HG03139 (cell line): ENCODE data around the gene MSI2.

ENCODE experiments used
- ATAC-seq: cut with Tn5 transposase; IDR thresholded peaks from one replicate; pipeline ENCODE4 v1.9.1; 2021; ENCODE audit not compliant: unreplicated experiment

The MSI2 gene

DNA sequence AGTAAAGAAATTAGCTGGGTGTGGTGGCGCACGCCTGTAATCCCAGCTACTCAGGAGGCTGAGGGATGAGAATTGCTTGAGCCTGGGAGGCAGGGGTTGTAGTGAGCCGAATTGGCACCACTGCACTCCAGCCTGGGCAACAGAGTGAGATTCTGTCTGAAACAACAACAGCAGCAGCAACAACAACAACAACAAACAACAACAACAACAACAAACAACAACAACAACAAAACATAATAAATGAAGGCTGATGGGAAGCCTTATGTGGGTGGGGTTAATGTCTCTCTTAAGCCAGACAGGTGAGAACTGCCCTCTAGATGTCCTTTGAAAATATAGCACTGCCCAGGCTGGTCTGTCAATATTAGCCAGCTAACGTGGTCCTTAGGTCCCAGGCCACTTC is 107.3 kb downstream of the MSI2 start:
- ATAC-seq = no peak

DNA sequence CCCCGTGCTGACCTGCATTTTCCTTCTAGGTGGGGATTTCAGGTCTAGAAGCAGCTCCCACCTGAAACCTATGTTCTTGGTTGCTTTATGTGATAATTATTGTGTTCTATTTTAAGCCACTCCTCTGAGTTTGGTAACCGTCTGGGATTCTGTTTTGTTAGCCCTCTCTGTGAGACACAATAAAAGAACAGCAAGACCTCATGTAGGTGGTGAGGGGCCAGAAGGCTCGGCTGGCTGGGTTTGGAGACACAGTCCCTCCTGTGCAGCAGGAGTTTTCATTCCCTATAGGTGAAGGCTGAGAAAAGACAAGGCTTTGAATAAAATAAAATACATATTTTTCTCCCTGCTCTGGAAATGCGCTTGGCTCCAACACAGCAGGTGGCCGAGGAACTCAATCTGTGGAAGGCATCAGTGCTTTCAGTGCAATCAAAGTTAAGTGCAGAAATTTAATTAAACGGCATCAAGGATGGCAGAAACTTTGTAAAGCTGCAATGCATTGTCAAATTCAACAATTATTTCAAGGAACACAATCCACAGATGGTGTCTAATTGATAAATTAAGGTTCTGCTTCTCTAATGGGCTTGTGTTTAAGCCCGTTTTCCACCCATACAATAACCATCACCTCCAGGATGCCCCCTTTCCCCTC is 107.8 kb downstream of the MSI2 start:
- no peak for ATAC-seq

DNA sequence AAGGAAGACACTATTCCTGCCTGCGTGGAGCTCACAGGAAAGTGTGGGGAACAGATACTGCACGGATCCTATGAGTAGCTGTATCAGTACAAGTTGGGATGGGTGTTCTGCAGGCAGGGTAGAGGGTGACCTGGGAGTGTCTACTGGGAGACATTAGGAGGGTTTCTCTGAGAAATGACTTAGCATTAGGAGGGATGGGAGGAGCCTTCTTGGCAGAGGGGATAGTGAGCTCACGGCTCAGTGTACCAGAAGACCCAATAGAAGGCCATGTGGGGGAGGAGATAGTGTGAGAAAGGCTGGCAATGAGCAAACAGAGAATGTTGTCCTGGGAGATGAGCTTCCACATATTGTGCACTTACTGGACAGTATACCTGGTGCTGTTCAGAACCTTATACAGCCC is 109.1 kb downstream of the MSI2 start:
- ATAC-seq = no peak

DNA sequence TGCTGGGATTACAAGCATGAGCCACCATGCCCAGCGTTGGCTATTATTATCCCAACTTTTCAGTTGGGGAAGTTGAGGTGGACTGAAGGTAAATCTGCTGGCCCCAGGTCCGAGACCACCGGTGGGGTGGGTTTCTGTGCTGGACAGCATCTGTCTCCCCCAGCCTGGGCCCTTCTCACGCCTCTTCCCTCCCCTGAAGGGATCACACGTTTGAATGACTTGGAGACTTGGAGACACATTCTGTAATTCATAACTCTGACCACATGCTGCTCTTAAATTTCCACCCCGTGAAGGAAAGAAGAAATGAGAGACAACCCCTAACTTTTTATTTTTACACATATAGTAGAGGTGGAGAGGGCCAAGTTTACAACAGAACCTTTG is 109.8 kb downstream of the MSI2 start:
- no peak for ATAC-seq

DNA sequence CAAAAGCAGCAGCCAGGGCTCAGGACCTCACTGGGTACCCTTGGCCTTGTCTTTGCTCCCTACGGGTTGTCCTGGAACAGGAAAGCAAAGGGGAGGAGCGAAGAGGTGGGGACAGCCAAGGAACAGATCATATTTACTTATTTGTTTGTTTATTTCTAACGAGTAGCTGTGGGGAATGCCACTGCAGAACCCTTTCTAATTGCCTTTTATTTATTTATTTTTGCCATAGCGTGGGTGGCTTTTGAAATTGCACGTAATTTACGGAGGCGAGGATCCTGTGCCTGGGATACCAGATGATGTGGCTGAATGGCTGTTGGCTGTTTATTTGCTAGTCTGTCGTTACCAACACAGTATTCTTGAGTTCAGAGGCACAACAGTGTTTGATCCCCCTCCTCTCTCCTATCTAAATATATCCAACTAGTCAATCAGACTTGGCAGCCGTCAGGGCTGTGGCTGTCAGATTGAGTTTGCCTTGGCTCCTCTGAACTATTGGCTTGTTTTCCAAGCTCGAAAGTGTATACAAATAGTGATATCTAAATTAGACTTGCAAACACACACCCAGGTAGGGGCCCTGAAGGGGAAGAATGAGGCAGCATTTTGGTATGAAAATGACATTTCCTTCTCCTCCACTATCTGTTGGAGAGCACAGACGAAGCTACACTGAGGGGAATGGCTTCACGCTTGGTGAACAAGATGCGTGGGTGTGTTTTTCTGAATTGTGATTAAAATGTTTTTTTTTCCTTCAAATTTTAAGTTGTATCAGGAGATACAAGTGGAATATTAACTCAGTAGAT is 110.4 kb downstream of the MSI2 start:
- no peak for ATAC-seq

DNA sequence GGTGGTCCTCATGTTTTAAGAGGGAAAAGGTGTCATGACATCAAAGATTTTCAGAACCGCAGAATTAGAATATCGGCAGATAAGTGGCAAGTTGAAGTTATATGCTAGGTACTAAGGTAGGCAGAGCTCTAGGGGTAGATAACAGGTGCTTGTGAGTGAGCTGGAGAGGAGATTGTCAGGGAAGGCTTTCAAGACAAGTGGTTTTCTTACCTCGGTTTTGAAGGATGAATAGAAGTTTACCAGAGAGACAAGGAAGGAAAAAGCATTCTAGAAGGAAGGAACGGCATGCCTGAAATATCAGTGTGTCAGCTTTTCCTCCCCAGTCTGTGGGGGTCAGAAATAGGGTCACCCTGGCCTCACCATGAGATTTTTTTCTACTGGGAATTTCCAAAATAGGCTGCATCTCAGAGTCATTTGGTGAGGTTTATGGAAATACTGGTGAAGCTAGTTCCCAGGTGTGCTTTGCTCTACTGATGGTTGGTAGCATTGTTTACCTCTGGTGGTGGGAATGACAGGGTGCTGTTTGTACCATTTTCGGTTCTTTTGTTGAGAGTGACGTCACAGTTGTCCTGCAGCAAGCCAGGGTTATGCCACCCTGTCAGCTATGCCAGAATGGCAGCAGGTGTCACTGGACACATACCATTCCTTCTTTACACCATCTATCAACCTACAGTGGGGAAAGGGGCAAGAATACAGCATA is 112.5 kb downstream of the MSI2 start:
- ATAC-seq = no peak

DNA sequence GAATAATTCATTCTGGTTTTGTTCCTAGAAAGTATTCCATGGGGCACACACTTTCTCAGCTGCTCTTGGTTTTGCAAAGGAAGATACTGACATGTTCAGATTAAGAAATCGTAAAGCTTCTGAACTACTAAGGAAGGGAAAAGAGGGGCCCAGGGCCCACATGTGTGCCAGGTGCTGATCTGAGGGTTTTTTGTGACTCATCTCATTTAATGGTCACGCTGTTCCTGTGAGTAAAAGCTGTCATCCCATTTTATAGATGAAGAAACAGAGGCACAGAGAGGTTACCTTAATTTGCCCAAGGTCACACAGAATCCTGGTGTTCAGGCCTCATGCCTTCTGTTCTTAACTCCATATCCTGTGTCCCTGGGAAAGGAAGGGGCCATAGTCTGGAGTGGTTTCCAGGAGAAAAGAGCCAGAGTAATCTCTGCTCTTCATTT is 113.2 kb downstream of the MSI2 start:
- no peak for ATAC-seq

DNA sequence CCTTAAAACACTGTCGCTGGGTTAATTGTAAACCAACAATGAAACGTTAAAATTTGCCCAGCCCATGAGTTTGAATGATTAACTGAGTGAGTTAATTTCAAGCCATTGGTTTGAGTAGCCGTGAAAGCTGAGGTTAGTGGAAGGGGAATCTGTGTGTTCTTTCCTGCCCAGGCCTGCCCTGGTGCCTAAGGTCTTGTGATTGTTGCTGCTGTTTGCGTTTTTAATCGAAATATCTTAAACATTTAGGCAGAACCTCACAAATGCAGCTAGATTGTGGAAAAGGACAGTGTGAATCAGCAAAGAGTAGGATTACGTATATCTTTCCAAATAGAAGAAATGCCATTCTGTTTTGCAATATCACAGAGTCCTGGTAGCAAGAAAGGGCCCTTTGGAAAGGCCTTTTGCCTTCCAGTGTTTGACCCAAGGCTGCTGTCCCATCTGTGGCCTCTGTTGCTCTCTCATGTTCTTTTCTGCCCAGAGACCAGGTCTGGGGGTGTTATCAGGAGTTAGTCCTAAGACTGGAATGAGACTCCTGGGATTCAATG is 113.8 kb downstream of the MSI2 start:
- peak; percentile 52 for ATAC-seq

DNA sequence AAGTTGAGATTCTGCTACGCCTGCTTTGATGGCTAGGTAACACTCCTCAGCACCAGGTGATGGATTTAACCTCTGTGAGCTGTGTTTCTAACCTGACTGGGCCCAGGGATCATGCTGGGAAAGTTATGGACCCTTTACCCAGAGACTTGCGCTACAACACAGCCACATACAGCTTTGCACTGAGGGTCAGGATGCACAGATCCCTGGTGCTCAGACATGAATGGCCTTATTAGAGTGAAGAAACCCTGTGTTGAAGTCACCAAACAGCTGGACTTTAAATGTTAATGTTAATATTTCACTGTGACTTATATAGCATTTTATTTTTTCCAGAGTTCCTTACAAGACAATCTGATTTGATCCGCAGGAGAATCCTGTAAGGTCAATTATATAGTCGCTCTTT is 114.3 kb downstream of the MSI2 start:
- ATAC-seq = no peak

DNA sequence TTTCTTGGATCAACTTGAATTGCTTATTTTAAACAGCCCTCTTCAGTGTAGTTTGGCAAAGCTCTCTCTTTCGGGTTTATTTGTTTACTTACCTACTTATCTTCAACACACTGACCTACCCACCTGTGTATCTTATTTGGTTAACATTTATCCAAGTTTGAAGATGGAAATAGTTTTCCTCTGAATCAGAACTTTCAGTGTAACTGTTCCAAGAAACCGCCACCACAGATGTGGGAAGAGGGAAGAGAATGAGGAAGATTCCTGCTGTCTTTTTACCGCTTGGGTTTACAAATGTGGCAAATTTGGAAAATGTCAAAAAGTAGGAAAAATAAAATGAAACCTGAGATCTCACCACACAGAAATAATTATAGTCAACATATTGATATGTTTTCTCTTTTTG is 115.8 kb downstream of the MSI2 start:
- ATAC-seq = no peak

DNA sequence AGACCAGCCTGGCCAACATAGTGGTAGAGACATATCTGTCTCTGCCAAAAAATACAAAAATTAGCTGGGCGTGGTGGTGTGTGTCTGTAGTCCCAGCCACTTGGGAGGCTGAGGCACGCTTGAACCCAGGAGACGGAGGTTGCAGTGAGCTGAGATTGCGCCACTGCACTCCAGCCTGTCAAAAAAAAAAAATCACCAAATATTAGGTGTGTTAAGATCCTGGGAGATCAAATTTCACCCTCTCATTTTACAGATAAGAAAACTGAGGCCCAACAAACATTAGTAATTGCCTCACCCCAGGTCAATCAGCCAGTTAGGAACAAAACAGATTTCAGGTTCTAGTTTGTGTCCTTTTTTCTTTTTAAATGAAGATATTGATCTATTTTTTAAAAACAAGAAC is 116.7 kb downstream of the MSI2 start:
- no peak for ATAC-seq

DNA sequence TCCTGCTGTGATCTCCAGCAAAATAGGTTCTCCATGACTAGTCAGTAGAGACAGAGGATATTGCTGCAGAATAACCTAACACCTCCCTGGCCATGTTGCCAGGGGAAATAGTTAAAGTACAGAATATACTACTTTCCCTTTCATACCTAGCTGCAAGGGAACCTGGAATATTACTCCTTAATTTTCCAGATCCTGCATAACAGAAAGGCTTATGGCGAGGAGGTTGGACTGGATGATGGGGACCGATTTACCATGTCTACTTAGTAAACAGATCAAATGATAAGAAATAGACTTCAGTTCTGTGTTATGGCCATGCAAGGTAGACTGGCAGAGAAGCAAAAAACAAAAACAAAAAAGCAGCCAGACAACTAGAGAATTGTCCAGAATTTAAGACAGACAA is 117.4 kb downstream of the MSI2 start:
- no peak for ATAC-seq

DNA sequence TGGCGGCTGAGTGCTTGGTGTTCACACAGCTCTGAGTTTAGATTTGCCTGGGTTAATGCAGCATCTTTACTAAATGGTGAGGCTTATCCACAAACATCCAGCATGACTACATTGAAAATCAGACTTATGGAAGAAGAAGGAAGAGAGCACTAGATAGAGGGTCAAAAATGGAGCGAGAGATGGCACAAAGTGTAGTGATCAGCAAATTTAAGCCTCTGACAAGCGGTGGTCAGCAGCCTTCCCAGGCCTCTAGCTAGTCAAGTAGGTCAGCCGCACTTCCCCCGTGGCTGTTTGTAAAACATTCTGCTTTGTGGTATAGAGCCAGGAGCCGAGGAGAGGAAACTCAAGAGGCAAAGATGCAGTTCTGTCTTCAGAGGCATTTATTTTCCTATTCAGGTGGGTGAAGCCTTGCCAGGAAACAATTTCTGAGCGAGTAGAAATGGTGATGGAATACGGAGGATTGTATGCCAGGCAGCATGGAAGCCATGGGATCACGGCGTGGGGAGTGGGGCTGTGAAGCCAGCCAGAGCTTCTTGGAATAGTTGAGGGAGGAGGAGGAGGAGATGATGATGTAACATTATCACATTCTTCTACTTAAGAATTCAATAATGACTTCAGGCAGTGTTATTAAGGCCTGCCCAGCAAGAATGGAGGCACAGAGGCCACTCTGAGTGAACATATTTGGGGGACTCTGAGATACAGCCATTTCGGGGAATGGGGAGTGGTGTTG is 118.9 kb downstream of the MSI2 start:
- ATAC-seq = no peak

DNA sequence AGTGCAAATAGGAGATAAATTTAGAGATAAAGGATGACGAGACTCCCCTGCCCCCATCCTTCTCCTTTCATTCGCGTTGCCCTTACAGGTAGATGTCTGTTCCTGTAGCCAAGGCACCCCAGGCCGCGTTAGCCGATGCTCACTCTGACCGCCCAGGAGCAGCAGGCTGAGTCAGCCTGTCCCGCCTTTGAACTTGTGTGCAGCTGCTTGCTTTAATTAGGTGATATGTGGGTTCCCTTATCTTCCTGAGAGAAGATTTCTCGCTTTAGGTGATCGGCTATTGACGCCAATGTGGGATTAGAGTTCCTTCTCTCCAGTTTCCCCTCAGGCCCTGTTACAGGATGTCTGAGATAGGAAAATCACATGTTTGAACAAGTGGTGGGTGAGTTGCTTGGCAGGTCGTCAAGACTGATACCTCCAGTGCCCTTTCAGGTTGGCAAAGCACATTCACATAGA is 119.5 kb downstream of the MSI2 start:
- no peak for ATAC-seq

DNA sequence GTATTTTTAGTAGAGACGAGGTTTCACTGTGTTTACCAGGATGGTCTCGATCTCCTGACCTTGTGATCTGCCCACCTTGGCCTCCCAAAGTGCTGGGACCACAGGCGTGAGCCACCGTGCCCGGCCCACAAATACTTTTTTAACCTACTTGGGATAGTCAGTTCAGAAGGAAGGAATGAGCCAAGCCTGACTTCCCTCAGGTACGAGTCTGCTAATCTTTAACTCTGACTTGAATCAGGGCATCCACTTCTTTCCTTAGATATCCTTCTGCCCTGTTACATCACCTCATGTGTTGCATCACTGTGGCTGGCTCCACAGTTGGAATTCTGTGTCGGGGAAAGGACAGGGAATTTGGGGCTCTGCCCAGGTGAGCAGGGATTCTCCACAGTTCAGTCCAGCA is 120.8 kb downstream of the MSI2 start:
- ATAC-seq = no peak

DNA sequence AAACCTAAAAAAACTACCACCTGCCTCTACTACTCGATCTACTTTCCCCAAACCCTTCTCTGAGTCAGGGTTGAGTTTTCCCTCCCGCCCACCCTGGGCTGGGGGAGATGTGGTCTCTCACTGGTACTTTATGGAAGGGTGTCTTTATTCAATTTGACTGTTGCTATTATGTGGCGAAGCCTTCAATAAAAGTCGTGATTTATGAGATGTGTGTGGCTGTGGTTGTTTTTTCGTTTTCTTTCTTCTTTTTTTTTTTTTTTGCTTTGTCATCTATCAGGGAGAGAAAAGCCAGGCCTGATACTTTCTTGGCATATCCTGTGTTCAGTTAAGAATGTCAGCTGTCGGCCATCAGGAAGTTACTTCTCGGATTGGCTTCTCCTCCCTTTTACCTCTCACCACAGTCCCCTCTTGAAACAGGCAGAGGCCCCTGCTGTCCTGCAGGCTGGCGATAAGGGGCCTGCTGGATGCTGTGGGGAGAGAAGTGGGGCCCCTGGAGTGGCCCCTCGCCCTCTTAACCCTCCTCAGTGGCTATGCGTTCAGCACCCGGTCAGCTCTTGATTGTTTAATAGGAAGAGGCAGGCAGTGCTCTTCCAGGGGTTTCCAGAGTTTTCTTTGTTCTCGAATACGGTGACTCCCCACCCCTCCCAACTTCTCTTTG is 123.0 kb downstream of the MSI2 start:
- no peak for ATAC-seq

DNA sequence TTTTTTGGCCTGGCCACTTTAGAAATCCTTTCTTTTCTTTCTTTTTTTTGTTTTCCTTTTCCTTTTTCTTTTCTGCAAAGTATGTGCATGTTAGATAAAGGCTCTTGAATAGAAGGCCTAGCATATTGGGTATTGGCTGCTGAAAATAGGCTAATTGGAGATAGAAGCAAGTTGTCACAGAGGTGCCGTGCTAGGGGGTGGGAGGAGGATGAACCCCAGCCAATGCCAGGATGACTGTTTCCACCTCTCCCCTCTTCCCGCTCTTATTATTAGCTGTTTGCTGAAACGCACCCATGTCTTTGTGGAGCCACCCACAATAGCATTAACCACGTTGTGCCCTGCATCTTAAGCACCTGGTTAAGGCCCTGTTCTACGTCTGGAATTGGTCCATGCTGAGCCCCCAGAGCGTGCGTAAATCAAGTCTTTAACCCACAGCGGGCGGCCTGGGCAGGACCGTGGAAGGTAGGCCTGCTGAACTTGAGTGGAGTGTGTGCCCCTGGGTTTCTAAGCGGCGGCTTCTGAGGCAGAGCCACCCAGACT is 123.6 kb downstream of the MSI2 start:
- no peak for ATAC-seq

DNA sequence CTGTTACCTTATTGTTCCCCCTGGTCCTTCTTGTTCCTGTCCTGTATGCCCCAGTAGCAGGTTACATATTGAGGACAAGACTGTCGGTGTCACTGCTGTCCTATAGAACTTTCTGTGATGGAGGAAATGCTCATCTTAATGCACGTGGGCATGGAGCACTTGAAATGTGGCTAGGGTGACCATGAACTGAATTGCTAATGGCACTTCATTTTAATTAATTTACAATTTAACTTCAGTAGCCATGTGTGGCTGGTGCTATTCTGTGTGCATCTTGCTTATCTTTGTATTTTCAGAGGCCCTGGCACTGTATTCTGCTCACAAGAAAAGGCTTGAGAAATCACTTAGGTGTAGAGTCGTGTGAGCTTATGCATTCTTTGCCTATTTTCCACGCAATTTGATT is 125.2 kb downstream of the MSI2 start:
- ATAC-seq = no peak

DNA sequence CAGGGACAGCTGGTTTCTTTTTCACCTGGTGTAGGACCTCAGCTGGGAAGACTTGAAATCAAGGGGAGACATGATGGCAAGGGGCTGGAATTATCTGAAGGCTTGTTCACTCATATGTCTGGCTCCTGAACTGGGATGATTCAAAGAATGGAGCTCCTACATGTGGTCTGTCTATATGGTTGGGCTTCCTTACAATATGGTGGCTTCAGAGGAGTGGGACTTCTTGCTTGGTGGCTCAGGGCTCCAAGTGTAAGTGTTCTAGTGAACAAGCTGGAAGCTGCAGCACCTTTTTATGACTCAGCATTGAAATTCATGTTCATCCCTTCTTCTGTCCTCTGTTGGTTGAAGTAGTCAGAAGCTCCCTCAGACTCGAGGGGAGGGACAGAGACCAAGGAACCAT is 127.9 kb downstream of the MSI2 start:
- no peak for ATAC-seq

DNA sequence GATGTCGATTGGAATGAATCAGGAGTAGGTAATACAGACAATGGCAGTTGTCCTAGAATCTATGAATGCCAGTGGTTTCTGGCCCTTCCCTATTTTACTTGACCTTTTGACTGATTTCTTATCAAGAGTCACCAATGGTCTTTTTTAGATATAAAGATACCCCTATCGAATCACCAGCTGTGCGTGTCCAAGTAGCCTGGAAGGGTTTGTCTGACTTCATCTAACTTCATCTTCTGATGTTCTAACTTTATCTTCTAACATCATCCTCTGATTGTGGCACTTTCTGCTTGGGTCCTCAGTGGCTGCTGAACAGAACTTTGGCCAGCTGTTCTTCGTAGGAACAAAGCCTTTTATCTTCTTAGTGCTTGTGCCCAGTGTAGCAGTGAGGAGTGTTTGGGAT is 129.7 kb downstream of the MSI2 start:
- ATAC-seq = no peak
